ENCODE results near the gene VPS13A. TPM values are rescaled to one million over a fixed set of nuclear protein-coding genes. Genes with fewer than 3 reads are reported as not detected.

Gene VPS13A
- polyA plus RNA-seq (2011; rRNA removed) (24.3 and 41.8 TPM in 2 replicates), polyA minus RNA-seq (2011; rRNA and poly(A)+ RNA removed) (31.0 and 70.7 TPM in 2 replicates)

DNA sequence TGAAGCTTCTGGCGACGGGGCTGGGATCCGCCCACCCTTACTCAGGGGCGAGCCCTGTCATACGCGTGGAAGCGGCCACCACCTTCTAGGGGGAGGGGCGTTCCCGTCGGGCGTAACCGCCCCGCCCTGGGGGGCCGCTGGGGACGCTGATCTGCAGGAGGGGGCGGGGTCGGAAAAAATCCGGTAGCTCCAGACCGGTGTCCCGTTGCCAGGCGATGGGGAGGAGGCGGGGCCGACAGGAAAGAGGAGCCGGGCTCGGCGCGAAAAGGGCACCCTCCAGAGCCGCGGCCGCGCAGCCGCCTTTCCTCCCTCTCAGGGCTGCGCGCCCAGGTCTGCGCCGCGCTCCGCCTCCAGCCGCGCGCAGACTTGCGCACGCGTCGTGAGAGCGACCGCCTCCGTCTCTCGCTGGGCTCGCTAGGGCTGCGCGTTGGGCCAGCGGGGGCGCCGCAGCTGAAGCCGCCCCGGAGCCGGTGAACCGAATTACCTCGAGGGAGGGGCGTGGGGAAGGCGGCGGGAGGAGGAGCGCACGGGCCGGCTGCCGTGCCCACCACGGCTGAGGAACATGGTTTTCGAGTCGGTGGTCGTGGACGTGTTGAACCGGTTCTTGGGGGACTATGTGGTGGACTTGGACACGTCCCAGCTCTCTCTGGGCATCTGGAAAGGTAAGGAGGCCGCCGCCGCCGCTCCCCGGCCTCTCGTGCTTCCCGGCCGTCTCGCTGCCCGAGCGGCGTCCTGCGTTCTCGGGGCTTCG is at the start of gene VPS13A:
TSS of gene VPS13A (plus strand) at position 392 of the 751 bp plus-strand sequence. CDS start at position 563, 171 bp downstream.
- CTCF ChIA-PET: interaction anchor here (0.7 to 3.3 kb wide), 4 partner anchors 10 to 280 kb away, joined by 3 to 31 read pairs (median 4); no protein-coding TSS in a partner anchor
- POLR2A ChIA-PET: no interaction called here
- peak; percentile 71 for DNase-seq (ENCODE audit: low read depth, low spot score)
- TF ChIP-seq, protein P1, sequence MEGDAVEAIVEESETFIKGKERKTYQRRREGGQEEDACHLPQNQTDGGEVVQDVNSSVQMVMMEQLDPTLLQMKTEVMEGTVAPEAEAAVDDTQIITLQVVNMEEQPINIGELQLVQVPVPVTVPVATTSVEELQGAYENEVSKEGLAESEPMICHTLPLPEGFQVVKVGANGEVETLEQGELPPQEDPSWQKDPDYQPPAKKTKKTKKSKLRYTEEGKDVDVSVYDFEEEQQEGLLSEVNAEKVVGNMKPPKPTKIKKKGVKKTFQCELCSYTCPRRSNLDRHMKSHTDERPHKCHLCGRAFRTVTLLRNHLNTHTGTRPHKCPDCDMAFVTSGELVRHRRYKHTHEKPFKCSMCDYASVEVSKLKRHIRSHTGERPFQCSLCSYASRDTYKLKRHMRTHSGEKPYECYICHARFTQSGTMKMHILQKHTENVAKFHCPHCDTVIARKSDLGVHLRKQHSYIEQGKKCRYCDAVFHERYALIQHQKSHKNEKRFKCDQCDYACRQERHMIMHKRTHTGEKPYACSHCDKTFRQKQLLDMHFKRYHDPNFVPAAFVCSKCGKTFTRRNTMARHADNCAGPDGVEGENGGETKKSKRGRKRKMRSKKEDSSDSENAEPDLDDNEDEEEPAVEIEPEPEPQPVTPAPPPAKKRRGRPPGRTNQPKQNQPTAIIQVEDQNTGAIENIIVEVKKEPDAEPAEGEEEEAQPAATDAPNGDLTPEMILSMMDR (IDR thresholded peaks at IDR 0.05; ENCODE audit: low read depth, low read length): peak; percentile 30
- Histone ChIP-seq H3K27me3 (ENCODE audit: control insufficient read depth, insufficient read depth, low read length) (no peaks in the 10 kb centered on the region), H3K9me3 (ENCODE audit: control insufficient read depth, insufficient read depth, low read length) (no peaks in the 10 kb centered on the region; the same call in 1 of the 2 replicates), H3K4me3 (ENCODE audit: low read depth, low read length) (peak within 1 kb of the TSS; percentile 91), H3K27ac (ENCODE audit: low read depth, low read length) (peak within 1 kb of the TSS; percentile 73)

DNA sequence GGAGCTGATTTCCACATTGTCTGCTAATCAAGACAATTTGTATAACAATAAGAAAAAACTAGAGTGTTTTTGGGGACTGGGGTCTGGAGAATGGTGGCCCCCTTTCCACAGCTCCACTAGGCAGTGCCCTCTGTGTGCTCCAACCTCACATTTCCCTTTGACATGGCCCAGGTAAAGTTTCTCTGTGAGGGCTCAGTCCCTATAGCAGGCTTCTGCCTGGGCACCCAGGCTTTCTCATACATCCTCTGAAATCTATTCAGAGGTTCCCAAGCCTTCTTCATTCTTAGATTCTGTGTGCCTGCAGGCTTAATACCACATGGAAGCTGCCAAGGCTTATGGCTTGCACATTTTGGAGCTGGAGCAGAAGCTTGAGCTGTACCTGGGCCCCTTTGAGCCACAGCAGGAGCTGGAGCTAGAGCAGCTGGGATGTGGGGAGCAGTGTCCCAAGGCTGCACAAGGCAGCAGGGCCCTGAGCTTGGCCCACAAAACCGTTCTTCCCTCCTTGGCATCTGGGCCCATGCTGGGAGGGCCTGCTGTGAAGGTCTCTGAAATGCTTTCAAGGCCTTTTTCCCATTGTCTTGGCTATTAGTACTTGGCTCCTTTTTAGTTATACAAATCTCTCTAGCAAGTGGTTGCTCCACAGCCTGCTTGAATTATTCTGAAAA is 49.1 kb upstream of the VPS13A start:
- ChIA-PET CTCF (interaction anchor here (1.0 to 3.1 kb wide), 2 partner anchors 23 to 318 kb away, joined by 3 to 9 read pairs; no protein-coding TSS in a partner anchor), POLR2A (no interaction called here)
- no peak overlapping the region for H3K4me3 ChIP-seq (ENCODE audit: low read depth, low read length)
- DNase-seq (ENCODE audit: low read depth, low spot score): no peak
- H3K27ac ChIP-seq (ENCODE audit: low read depth, low read length): no peak overlapping the region
- H3K27me3 ChIP-seq (ENCODE audit: control insufficient read depth, insufficient read depth, low read length): no peaks in the 10 kb centered on the region
- H3K9me3 ChIP-seq (ENCODE audit: control insufficient read depth, insufficient read depth, low read length): no peaks in the 10 kb centered on the region
- TF ChIP-seq, protein P1 (IDR thresholded peaks at IDR 0.05; ENCODE audit: low read depth, low read length): no peak

DNA sequence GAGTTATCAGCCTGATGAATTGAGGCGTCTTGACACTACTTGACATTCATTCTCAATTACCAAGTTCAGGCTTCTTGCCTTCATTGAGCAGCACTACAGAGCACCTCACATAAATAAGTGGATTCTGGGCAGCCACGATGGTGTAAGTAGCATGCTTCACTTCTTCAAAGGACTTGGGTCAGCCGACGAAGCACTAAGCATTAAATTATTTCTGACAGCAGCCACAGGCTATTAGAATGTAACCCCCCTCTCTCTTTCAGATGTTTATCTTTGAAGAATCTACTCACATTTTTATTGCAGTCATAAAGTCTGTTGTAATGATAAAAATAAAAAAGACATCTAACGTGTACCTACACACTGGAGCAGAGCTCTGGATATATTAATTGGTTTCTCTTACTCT is 45.9 kb upstream of the VPS13A start:
- CTCF ChIA-PET: no interaction called here
- TF ChIP-seq, protein P1 (IDR thresholded peaks at IDR 0.05; ENCODE audit: low read depth, low read length): no peak
- Histone ChIP-seq H3K27ac (ENCODE audit: low read depth, low read length) (no peak overlapping the region), H3K4me3 (ENCODE audit: low read depth, low read length) (no peak overlapping the region), H3K27me3 (ENCODE audit: control insufficient read depth, insufficient read depth, low read length) (no peaks in the 10 kb centered on the region), H3K9me3 (ENCODE audit: control insufficient read depth, insufficient read depth, low read length) (no peaks in the 10 kb centered on the region)
- POLR2A ChIA-PET: interaction anchor here (0.6 kb wide), 1 partner anchor 169 kb away, joined by 6 read pairs; no protein-coding TSS in a partner anchor
- DNase-seq (ENCODE audit: low read depth, low spot score): no peak

DNA sequence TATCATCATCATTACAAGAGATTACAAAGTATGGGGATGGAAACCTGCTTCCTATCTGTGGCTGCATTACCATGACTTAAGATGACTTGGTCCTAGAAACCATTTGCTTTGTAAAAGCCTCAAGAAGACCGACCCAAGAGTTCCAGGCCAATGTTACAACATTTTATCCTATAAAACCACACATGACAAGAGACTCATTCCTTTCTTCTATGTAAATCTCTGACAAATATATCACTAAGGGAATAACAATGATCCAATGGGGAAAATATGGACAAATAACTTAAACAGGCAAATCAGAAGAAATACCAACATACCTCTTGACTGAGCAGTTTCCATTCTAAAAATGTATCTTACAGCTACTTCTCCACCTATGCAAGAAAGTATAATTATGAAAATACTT is 44.3 kb upstream of the VPS13A start:
- CTCF ChIA-PET: no interaction called here

More for the DNA sequence above, 44.3 kb upstream of the VPS13A start:
- TF ChIP-seq, protein P1 (IDR thresholded peaks at IDR 0.05; ENCODE audit: low read depth, low read length): no peak
- DNase-seq (ENCODE audit: low read depth, low spot score): no peak
- POLR2A ChIA-PET: no interaction called here
- Histone ChIP-seq H3K27me3 (ENCODE audit: control insufficient read depth, insufficient read depth, low read length) (no peaks in the 10 kb centered on the region), H3K27ac (ENCODE audit: low read depth, low read length) (no peak overlapping the region), H3K4me3 (ENCODE audit: low read depth, low read length) (no peak overlapping the region), H3K9me3 (ENCODE audit: control insufficient read depth, insufficient read depth, low read length) (no peaks in the 10 kb centered on the region)
